Measurements from ENCODE around the gene DNAH3.

DNAH3 gene

DNA sequence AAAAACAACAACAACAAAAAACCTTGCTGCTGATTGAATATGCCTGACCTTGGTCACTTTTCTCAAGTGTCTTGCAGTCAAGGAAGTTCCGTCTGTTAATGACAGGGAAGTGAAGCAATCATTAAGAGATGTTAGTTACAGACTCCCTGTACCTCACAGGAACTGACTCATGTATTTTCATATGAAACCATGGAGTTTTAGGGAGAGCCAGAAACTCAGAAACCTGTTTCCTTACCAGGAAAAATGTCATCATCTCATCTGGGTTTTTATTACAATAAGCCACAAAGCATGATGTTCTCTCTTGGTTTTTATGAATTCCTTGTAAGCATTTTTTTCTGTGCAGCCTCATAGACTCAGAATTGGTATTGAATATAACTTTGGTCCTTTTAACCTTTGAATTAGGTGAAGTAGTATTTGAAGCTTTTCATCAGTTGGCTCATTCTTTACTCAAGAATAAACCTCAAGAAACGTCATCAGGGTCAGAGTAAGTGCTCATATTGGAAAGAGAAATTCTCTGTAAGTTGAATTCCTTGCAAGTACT lies 239.8 kb downstream of the DNAH3 start:
- peaks cover 51% of the 10 kb centered on the region for H3K4me1 Mint-ChIP-seq

DNA sequence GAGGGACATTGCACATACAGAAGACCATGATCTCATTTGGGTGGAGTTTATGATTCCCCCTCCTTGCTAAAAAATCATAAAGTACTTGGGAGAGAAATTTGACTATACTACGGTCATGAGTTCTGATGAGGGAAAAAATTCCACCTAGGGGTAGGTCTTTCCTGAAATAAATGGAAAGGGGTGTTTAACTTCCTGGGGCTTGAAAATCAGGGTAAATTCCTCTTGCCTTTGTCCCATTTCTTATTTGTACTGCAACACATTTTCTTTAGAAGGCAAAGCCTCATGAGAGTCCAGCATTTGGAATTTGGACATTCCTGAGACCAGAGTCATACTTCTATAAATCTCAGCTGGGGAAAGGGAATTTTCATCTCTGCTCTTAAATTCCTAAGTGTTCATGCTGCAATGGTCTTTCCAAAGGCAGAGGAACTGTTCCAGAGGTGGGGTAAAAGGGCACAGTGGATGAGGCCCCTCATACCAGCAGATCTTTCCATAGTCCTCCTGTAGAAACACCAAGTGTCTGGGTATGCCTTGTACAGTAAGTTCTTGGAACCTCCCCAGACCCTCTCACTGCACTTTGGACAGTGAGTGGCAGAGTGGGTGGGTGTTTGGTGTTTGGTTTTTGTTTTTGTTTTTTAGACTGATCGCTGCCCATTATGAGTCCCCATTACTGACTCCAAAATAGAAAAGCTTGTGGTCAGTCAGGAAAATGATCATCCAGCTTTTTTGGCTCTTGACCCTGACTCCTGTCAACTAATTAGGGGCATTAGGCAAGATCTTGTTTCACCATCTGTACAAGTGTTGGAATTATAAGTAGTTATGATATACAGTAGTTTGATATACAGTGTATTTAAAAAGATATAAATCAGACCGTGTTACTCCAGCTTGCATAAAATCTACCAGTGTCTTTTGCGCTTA lies 244.0 kb downstream of the DNAH3 start:
- Mint-ChIP-seq H3K27ac (no peak overlapping the region), H3K27me3 (no peaks in the 10 kb centered on the region), H3K4me3 (no peak overlapping the region), H3K9me3 (no peaks in the 10 kb centered on the region), H3K4me1 (peaks cover 78% of the 10 kb centered on the region), H3K36me3 (peaks cover 39% of the 10 kb centered on the region)
- no peak for DNase-seq
- CTCF ChIA-PET, result no interaction called here

More for the DNA sequence above, 239.8 kb downstream of the DNAH3 start:
- Mint-ChIP-seq H3K27me3 (no peaks in the 10 kb centered on the region), H3K36me3 (peaks cover 25% of the 10 kb centered on the region), H3K9me3 (no peaks in the 10 kb centered on the region), H3K27ac (peak overlapping the region; percentile 80), H3K4me3 (no peak overlapping the region)
- CTCF ChIA-PET, result interaction anchor here (1.0 to 1.3 kb wide), 2 partner anchors 8 to 10 kb away, joined by 3 read pairs; partner anchors contain the start of genes DCUN1D3 and LYRM1
- DNase-seq, result no peak

DNA sequence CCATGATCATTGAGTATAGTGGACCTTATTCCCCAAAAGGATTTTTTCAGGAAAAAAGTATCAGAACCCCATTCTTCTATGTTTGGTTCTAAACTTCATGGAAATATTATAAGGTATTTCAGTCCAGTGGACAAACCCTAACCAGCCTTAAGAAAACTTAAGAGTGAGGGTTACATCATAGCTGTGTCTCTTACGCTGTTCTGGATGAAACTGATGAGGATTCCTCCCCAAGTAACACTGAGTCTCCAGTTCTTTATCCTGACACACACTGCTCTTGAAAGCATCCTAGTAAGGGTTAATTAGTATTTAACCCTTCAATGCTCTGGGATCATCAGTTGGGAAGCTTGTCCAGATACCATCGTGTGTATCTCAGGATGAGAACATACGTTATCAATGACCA lies 245.1 kb downstream of the DNAH3 start:
- Mint-ChIP-seq H3K9me3 (no peaks in the 10 kb centered on the region), H3K27ac (no peak overlapping the region), H3K4me1 (peaks cover 73% of the 10 kb centered on the region), H3K4me3 (no peak overlapping the region), H3K27me3 (no peaks in the 10 kb centered on the region), H3K36me3 (peaks cover 44% of the 10 kb centered on the region)
- DNase-seq, result no peak
- CTCF ChIA-PET, result no interaction called here

DNA sequence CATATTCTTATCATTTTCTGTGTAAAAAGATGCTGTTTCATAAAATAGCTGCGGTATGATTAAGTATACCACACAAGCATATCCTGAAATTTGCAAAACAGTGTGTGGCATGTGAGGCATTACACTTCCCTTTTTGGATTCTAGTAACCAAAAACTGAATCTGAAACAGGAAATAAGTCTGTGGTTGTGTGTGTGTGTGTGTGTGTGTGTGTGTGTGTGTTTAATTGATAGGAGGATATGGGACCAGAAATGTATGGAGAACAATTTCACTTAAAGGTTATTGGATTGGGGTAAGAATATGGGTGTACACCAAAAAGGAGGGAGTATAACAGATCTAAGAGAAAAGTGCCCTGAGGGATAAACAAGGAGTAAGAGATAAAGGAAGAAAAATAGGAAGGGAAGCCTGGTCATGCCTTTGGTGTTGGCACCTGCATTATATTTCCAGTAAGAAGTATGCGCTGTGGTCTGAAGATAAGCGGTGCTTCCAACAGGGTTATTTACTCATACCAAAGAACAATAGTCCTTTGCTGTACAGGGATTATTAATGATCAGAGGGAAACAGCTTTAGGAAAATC lies 246.1 kb downstream of the DNAH3 start:
- Mint-ChIP-seq H3K27me3 (no peaks in the 10 kb centered on the region), H3K36me3 (peaks cover 45% of the 10 kb centered on the region), H3K4me1 (peaks cover 64% of the 10 kb centered on the region), H3K9me3 (no peaks in the 10 kb centered on the region), H3K4me3 (peak overlapping the region; percentile 17), H3K27ac (peak overlapping the region; percentile 74)
- peak; percentile 46 for DNase-seq
- CTCF ChIA-PET, result interaction anchor here (2.6 kb wide), 1 partner anchor 40 kb away, joined by 10 read pairs; no protein-coding TSS in a partner anchor

DNA sequence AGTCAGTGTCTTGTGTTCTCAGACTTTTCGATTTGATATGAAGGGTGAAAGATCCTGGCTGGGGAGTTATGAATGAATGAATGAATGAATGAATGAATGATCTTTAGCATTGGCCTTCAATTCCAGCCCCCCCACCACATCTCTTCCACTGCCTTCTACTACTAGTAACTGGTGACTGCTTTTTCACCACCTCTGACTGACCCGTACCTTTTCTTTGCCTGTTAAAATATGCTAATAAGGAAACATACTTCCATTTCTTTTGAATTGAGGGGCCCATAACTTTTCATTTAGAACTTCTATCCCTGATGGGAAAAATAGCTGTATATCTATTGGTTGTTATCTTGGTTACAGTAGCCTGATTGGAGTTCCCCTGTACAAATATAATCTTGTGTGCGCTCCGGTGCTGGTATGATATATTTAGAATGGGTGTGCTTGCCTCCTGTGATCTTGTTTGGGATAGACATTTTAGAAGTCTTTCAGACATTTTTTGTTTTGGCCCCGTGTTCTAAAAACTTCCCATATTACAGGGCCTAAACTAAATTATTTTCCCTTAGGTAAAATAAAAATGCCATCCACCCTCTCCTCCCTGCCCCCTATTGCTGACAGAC lies 246.6 kb downstream of the DNAH3 start:
- no peak for DNase-seq
- Mint-ChIP-seq H3K9me3 (no peaks in the 10 kb centered on the region), H3K36me3 (peaks cover 45% of the 10 kb centered on the region), H3K4me1 (peaks cover 66% of the 10 kb centered on the region), H3K27me3 (no peaks in the 10 kb centered on the region), H3K27ac (peak overlapping the region; percentile 74), H3K4me3 (peak overlapping the region; percentile 17)
- CTCF ChIA-PET, result interaction anchor here (1.2 to 2.6 kb wide), 2 partner anchors 40 to 51 kb away, joined by 3 to 10 read pairs; no protein-coding TSS in a partner anchor

DNA sequence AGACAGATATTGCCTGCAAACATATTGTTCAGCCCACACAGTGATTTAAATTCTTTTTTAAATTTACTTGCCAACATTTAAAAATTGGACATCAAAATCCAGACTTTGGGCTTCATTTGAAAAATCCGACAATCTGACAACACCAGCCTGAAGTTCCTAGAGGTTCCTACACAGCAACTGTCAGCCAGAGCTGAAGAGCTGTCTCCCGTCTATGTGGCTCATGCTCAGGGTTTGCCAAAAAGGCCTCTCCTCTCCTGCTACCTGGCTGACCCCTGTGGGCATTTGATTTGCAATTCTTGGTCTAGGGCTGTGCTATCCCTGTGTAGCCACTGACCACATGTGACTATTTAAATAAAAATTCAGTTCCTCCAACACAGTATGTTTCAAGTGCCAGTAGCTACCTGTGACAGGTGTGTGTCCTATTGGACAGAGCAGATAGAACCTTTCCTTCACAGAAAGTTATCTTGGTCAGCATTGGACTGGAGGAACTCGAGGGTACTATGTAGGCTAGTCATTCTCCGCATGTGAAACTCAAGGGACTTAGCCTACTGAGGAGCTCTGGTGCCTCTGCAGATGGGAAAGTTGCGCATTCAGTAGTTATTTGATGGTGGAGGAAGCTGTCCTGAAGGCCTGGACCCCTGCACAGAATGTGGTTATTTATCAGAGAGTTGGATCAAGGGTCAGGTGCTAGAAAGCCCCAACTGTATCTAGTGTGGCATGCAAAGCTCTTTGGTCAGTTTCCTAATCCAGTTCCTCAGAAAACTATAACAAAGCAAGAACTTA lies 247.3 kb downstream of the DNAH3 start:
- peaks cover 44% of the 10 kb centered on the region for H3K36me3 Mint-ChIP-seq
- CTCF ChIA-PET, result interaction anchor here (0.6 to 2.6 kb wide), 6 partner anchors 8 to 51 kb away, joined by 3 to 10 read pairs (median 4); no protein-coding TSS in a partner anchor
- H3K4me3 Mint-ChIP-seq, result no peak overlapping the region
- no peaks in the 10 kb centered on the region for H3K27me3 Mint-ChIP-seq
- peak overlapping the region; percentile 55 for H3K27ac Mint-ChIP-seq
- H3K9me3 Mint-ChIP-seq, result no peaks in the 10 kb centered on the region
- peaks cover 71% of the 10 kb centered on the region for H3K4me1 Mint-ChIP-seq
- no peak for DNase-seq

DNA sequence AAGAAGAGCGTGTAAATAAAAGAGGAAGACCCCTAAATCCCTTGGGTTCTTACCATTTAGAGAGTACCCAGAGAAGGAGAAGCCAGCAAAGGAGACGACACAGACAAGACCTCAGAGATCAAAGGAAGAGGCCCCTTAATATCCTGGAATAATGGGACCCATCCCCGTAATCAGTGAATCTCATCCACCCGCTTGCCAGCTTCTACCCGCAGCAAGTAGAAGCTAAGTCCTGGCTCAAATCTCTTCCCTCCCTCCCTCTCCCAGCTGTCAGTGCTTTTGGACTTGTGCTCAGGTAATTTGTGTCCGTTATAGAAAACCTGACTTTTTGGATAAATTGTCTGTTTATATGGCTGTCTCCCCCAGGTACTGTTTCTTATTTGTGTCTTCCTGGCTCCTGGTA lies 248.2 kb downstream of the DNAH3 start:
- H3K27ac Mint-ChIP-seq, result no peak overlapping the region
- CTCF ChIA-PET, result interaction anchor here (0.8 to 2.6 kb wide), 4 partner anchors 9 to 42 kb away, joined by 3 to 10 read pairs (median 4); no protein-coding TSS in a partner anchor
- H3K27me3 Mint-ChIP-seq, result no peaks in the 10 kb centered on the region
- H3K4me3 Mint-ChIP-seq, result peak overlapping the region; percentile 22
- H3K9me3 Mint-ChIP-seq, result no peaks in the 10 kb centered on the region
- peaks cover 43% of the 10 kb centered on the region for H3K36me3 Mint-ChIP-seq
- DNase-seq, result no peak
- peaks cover 74% of the 10 kb centered on the region for H3K4me1 Mint-ChIP-seq

DNA sequence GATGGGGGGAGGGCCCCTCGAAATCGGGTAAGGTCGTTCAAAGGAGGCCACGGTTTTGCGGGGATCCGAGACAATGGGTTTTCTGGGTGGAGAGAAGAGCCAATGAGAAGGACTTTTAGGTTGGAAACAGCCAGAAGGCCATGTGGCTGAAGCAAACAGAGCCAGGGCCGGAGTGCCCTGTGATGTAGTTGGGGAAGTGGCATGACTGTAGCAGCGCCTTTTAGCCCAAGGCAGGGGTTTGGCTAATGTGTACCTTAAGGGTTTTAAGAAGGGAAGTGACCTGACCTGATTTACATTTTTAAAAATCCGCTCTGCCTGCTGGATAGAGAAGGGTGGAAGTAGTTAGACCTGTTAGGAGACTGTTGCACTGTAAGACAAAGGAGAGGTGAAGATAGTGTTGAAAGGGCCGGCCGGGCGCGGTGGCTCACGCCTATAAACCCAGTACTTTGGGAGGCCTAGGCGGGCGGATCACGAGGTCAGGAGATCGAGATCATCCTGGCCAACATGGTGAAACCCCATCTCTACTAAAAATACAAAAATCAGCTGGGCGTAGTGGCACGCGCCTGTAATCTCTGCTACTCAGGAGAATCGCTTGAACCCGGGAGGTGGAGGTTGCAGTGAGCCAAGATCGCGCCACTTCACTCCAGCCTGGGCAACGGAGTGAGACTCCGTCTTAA lies 249.1 kb downstream of the DNAH3 start:
- Mint-ChIP-seq H3K9me3 (no peaks in the 10 kb centered on the region), H3K27me3 (no peaks in the 10 kb centered on the region), H3K4me1 (peaks cover 80% of the 10 kb centered on the region), H3K27ac (peak overlapping the region; percentile 91), H3K36me3 (peaks cover 41% of the 10 kb centered on the region), H3K4me3 (peak overlapping the region; percentile 84)
- DNase-seq, result peak; percentile 35
- CTCF ChIA-PET, result interaction anchor here (1.2 to 2.6 kb wide), 3 partner anchors 10 to 43 kb away, joined by 3 to 10 read pairs (median 5); no protein-coding TSS in a partner anchor

DNA sequence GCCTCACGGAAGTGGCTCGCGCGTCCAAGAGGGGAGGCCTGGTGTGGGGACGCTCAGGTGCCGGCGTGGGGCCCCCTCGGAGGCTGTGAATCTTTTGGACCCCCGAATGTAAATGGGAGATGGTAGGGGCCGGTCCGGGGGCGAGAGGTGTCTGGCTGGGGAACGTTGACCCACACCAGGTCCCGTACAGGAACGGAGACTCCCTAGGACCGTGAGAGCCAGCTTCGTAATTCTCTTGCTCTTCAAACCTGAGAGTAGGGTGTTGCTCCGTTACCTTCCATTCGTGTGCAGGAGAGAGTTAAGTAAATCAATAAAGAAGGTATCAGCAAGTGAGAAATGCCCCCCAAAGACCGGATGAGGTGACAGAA lies 249.6 kb downstream of the DNAH3 start:
- peak overlapping the region; percentile 91 for H3K27ac Mint-ChIP-seq
- peaks cover 75% of the 10 kb centered on the region for H3K4me1 Mint-ChIP-seq
- H3K27me3 Mint-ChIP-seq, result no peaks in the 10 kb centered on the region
- peak overlapping the region; percentile 84 for H3K4me3 Mint-ChIP-seq
- H3K36me3 Mint-ChIP-seq, result peaks cover 36% of the 10 kb centered on the region
- CTCF ChIA-PET, result interaction anchor here (1.2 to 3.6 kb wide), 3 partner anchors 10 to 51 kb away, joined by 3 to 16 read pairs (median 4); no protein-coding TSS in a partner anchor
- DNase-seq, result no peak
- H3K9me3 Mint-ChIP-seq, result no peaks in the 10 kb centered on the region

DNA sequence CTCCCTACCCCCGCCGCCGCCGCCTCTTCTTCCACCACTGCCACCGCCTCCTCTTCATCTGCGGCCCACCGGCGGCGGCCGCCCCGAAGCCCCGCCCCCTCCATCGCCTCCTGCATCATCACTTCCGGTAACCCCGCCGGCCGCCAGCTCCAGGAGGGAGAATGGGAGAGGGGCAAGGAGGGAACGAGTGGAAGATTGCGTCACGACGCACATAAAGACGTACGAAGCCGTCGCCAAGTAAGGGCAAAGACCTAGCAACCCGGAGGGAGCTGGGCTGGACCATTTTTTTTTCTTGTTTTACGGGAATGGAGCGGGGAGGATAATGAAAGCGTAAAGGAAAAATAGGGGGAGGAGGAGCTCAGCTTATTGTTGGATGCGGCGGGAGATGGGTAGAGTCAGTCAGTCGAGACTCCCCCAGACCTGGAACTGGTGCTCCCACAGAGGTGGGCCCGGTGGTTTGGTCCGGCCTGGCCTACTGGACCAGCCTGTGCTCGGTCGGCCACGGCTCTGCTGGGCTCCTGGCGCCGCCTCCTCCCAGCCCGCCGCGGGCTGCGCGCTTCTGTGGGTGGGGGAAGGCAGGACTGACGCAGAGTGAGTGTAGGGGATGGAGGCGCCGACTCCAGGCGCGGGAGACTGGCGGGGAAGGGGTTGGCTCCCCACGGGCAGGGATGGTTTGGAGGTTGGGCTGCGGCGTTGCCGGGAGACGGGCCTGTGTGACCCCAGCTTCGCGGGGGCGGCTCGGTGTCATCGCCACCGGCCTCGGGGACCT lies 250.2 kb downstream of the DNAH3 start, which contains the start of the genes DCUN1D3 and LYRM1:
TSS of gene DCUN1D3 (minus strand) at position 60 of the 769 bp plus-strand sequence. CDS start 37,820 bp downstream, outside the sequence.
TSS of gene LYRM1 (plus strand) at position 473 of the 769 bp plus-strand sequence. CDS start 14,785 bp downstream, outside the sequence.
- H3K9me3 Mint-ChIP-seq, result no peaks in the 10 kb centered on the region
- CTCF ChIA-PET, result interaction anchor here (0.7 to 3.6 kb wide), 6 partner anchors 11 to 96 kb away, joined by 3 to 16 read pairs (median 4); no protein-coding TSS in a partner anchor
- peak within 1 kb of the TSS; percentile 84 for H3K4me3 Mint-ChIP-seq
- H3K4me1 Mint-ChIP-seq, result peaks cover 73% of the 10 kb centered on the region
- no peaks in the 10 kb centered on the region for H3K27me3 Mint-ChIP-seq
- DNase-seq, result peak; percentile 92
- H3K36me3 Mint-ChIP-seq, result peaks cover 36% of the 10 kb centered on the region
- peak within 1 kb of the TSS; percentile 91 for H3K27ac Mint-ChIP-seq

DNA sequence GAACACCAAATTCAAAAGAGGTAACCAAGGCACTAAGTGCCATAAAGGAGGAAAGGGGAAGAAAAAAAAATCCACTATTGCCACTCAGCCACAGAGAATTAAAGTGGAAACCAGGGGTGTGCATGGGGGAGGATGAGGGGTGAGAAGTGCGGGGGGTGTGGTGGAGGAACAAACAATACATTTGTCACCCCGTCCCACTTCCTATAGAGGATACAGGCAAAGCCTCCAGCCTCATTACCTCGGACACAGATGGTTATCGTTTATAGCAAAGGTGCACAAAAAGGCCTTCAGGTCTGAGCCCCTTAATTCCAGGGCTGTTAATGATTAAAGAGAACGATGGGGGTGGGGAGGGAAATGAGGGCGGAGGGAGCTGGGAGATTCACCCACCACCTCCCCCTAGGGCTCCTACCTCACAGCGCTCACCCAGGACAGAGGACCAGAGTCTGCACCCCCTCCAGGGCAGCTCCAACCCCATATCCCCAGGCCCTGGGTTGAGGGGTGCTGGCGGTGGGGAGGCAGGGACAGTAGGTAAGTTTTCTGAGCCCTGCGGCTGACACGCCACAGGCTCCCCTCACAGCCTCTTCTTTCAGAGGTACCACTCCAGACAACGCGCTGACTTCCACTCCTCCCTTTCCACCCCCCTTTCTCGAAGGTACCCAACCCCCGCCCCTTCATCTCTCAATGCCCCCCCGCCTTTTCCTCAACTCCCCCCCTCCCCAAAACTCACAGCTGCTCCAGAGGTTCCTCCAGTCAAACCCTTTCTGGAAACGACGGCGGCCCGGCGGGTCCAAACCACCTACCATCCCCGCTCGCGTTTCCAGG lies 251.0 kb downstream of the DNAH3 start:
- DNase-seq, result peak; percentile 36
- Mint-ChIP-seq H3K27me3 (no peaks in the 10 kb centered on the region), H3K36me3 (peaks cover 38% of the 10 kb centered on the region), H3K9me3 (no peaks in the 10 kb centered on the region), H3K4me3 (peak overlapping the region; percentile 84), H3K4me1 (peaks cover 68% of the 10 kb centered on the region), H3K27ac (peak overlapping the region; percentile 91)
- CTCF ChIA-PET, result interaction anchor here (0.7 to 3.6 kb wide), 5 partner anchors 16 to 95 kb away, joined by 3 to 16 read pairs (median 4); no protein-coding TSS in a partner anchor
